Activated CD4-positive, alpha-beta T cell treated with anti-CD3 and anti-CD28 coated beads, Interleukin-2, Interleukin-4, amounts not matched to agents 100 ng/mL and 50 ng/mL, durations not matched to agents 16 hours and 8 hours (primary cell): ENCODE measurements around the gene PLA2G4F.

ENCODE experiments used
- DNase-seq: peaks from one replicate; pipeline ENCODE4 v3.0.0-alpha.2; 2020; ENCODE audit warnings: low spot score

Gene PLA2G4F

GRCh38 chr15:42146551-42147430, 9.6 kb downstream of the PLA2G4F start:
- DNase-seq, result no peak

GRCh38 chr15:42145546-42146455, 10.6 kb downstream of the PLA2G4F start:
- DNase-seq, result no peak

DNA sequence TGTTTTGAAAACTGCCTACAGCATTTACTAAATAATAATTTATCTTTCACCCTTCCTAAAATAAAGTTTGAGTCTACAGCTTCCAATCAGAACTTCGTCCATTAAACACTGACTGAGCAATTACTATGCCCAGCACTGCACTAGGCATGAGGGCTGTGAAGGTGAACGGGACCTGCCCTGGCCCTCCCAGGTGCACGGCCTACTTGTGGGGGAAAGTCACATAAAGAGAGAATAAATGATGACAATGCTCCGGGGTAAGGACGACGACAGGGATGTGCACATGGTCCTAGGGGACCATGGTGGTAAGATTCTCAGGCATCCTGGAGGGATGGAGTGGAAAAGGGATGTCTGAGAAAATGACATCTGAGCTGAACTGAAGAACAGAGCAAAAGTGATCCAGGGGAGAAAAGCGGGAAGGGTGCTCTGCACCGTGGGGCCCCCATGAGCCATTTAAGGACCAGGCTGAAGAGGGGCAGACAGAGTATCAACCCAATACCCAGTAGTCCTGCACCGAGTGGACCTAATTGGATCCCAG, 11.5 kb downstream of the PLA2G4F start:
- DNase-seq, result no peak

DNA sequence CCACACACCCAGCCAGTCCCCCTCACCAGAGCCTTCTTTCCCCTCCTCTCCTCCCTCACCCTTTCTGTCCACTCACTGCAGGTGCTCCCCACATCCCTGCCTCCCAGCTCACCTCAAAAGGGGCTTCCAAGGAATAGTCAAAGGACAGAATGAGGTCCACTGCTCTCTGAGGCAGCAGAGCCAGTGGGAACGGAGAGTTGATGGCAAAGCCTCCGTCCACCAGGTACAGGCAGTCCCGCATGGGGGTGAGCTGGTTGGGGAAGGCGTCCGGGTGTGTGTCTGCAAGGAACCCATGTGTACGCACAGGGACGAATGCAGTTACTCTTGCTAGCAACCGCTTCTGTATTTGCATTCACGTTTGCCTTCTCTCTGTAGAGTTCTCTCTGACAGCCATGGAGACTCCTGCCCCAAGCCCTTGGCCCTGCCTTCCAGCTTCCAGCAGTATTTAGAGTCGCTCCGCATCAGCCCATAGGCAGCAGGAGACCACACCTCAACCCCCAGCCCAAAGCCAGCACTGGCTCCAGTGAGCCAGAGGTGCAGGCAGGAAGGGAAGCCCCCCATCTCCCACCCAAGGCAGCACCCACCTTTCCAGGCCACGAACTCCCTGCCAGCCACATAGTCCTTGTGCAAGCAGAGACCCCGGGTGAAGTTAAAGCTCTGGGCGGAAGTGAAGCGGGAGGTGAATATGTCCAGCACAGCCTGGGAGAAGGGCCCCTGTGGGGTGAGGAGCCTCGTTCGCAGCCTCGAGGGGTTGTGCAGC, 12.4 kb downstream of the PLA2G4F start:
- no peak for DNase-seq

DNA sequence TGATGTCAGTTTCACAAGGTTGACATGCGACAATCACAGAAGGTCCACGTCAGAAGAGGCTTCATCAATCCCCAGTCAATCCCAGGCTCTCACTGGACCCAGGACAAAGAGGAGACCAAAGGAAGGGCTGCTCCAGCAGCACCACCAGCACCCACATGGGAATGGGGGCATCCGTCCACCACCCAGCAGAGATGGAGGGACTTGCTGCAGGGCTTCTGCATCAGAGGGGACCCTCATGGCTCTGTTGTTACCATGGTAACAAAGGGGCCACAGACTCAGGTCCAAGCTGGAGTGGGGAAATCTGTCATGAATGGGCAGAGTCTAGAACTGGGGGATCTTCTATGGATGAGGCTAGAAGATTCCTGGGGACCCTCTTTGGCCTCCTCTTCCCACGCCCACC, 13.1 kb downstream of the PLA2G4F start:
- DNase-seq, result no peak

DNA sequence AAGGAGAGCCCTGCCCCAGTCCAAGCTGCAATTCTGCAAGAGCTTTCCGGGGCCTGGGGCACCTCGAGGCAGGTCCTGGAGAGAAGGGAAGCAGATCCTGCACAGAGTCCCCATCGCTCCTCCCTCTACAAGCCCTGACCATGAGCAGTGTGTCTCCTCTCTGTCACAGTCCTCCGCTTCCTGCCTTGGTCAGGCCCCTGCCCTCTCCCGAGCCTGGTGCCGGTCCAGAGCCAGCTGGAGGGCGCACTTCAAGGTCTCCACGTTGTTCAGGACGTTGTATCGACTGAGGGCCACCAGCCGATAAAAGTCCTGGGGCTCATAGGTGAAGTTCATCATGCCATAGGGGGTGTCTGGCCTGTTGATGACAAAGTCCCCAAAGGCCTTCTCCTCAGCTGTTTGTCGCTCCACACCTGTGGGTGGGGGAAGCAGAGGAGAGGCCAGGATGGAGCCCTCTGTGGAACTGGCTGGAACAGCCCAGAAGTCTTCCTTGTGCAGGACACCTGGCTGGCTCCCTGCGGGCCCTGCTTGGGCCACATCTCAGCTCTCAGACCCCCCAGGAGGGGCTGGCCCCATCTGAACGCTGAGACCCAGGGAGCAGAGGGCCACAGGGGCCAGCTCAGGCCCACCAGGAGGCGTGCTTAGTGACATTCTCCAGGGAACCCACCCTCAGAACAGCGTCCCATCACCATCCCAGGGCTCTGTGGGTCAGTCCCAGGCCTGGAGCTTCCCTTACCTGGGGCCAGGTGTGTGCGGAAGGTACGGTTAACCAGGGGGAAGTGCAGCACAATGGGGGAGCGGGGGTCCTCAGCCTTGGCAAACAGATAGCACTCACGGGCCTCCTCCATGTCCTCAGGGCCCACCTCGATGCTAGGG, 14.4 kb downstream of the PLA2G4F start:
- DNase-seq, result no peak

DNA sequence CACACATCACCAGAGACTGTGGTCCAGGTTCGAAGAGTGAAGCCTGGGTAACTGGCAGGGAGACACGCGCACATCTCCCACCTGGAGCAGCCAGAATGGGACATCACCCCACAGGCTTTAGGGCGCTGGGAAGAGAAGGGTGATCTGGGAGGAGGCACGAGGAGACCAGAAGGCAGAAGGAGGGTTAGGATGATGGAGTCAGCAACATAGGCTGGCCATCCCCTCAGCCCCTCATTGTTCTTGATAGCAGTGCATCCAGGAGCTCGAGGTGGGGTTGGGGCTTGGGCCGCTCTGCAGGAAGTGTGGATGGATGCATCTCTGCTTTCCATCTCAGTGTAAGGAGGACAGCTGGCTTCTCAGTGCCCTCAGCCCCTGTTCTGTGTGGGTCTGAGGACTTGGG, 15.2 kb downstream of the PLA2G4F start:
- no peak for DNase-seq

GRCh38 chr15:42140383-42141070, 15.9 kb downstream of the PLA2G4F start:
- no peak for DNase-seq

DNA sequence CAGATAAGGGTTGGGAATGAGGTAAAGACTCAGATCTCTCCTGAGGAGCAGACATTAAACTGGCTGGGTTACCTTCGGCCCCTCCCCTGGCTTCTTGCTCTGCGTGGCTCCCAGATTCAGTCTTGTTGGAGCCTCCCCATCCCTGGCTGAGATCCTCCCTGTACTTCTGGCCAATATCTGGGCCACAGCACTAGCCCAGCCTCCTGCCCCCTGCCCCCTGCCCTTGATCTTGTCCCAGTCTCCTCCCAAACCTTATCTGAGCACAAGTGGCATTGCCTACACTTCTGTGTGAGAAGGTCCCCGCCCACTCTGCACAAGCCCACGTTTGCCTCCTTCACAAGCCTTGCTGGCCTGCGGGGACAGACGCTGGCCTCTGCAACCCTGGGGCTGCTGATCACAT, 16.8 kb downstream of the PLA2G4F start:
- DNase-seq, result no peak

GRCh38 chr15:42138968-42139386, 17.5 kb downstream of the PLA2G4F start:
- DNase-seq, result no peak

DNA sequence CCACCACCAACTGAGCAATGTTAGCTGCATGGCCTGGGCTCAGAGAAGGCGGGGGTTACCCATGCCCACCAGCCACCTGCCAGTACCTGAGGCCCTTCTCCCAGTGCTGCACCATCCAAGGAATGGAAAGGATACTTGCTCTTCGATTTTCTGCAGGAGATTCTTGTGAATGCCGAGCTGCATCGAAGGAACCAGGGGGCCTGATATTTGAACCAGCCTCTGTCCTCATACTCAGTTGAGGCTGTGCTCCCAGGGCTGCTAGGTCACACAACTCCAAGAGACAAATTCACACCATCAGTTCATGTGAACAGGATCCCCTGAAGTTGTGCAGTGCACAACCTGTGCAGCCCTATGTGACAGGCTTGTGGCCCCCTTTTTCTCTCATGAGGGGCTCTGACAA, 18.0 kb downstream of the PLA2G4F start:
- DNase-seq, result no peak

- peak; percentile 44 for DNase-seq
Measured at GRCh38 chr15:42137461-42138261, 18.8 kb downstream of the PLA2G4F start.

- no peak for DNase-seq
Measured at GRCh38 chr15:42136513-42136912, 19.9 kb downstream of the PLA2G4F start.

DNA sequence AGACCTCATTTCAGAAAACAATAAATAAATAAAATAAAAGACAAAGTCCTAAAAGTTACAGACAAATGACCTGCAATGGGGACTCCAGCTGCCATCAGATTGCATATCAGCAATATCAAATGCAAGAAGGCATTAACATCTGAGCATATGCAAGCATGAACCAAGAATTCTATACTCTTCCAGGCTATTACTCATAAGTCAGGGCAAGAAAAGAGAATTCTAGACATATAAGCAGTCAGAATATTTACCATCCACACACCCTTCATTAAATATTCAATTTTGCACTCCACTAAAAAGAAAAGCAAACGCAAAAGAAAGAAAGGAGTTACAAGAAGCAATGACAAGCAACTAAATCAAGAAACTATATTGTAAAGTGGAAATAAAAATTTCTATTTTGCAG, 21.1 kb downstream of the PLA2G4F start:
- no peak for DNase-seq

GRCh38 chr15:42134617-42135245, 21.7 kb downstream of the PLA2G4F start:
- no peak for DNase-seq

- DNase-seq, result peak; percentile 71
Measured at GRCh38 chr15:42133886-42134502, 22.4 kb downstream of the PLA2G4F start.

GRCh38 chr15:42133356-42133755, 23.1 kb downstream of the PLA2G4F start:
- DNase-seq, result no peak
